ENCODE results near the gene ARHGAP24.

The ARHGAP24 gene

GRCh38 chr4:85774000-85774399 is 299.1 kb downstream of the ARHGAP24 start:
- no peak for DNase-seq
- H3K79me2 ChIP-seq (ENCODE audit: low read length): no peaks in the 10 kb centered on the region
- no peak overlapping the region for H3K27ac ChIP-seq (ENCODE audit: low read length)

GRCh38 chr4:85774489-85774888 is 299.5 kb downstream of the ARHGAP24 start:
- no peak overlapping the region for H3K9ac ChIP-seq (ENCODE audit: low read length)
- no peaks in the 10 kb centered on the region for H3K9me3 ChIP-seq (replicated peaks; ENCODE audit: insufficient read depth, low read length)
- H3K4me1 ChIP-seq (ENCODE audit: low read length): no peaks in the 10 kb centered on the region
- no peak overlapping the region for H2AFZ ChIP-seq (ENCODE audit: low read length)
- H3K4me2 ChIP-seq (ENCODE audit: low read depth, low read length): no peak overlapping the region
- no peaks in the 10 kb centered on the region for H3F3A ChIP-seq (ENCODE audit: insufficient read depth, low read length)
- no peak overlapping the region for H3K27ac ChIP-seq (ENCODE audit: low read length)
- DNase-seq: no peak
- no peaks in the 10 kb centered on the region for H4K20me1 ChIP-seq (ENCODE audit: insufficient read depth, low read length)
- TF ChIP-seq EZH2 (optimal IDR thresholded peaks at IDR 0.05; ENCODE audit: low read depth, low read length): no peak
- no peak for TF ChIP-seq EZH2phosphoT487 (IDR thresholded peaks at IDR 0.05; ENCODE audit: low read length)
- no peak for TF ChIP-seq CTCF (IDR thresholded peaks at IDR 0.05; ENCODE audit: low read length)
- no peaks in the 10 kb centered on the region for H3K36me3 ChIP-seq (replicated peaks; ENCODE audit: insufficient read depth, low read length)
- H3K9me2 ChIP-seq (replicated peaks; ENCODE audit: insufficient read depth, low read length): no peaks in the 10 kb centered on the region
- no peaks in the 10 kb centered on the region for H3K27me3 ChIP-seq (replicated peaks; ENCODE audit: insufficient read depth, low read length)
- H3K4me3 ChIP-seq (ENCODE audit: low read length): no peak overlapping the region
- H3K79me2 ChIP-seq (ENCODE audit: low read length): no peaks in the 10 kb centered on the region

More at GRCh38 chr4:85774000-85774399, 299.1 kb downstream of the ARHGAP24 start:
- H3F3A ChIP-seq (ENCODE audit: insufficient read depth, low read length): no peaks in the 10 kb centered on the region
- no peaks in the 10 kb centered on the region for H3K36me3 ChIP-seq (replicated peaks; ENCODE audit: insufficient read depth, low read length)
- H2AFZ ChIP-seq (ENCODE audit: low read length): no peak overlapping the region
- no peak overlapping the region for H3K4me2 ChIP-seq (ENCODE audit: low read depth, low read length)
- TF ChIP-seq EZH2phosphoT487 (IDR thresholded peaks at IDR 0.05; ENCODE audit: low read length) (no peak), CTCF (IDR thresholded peaks at IDR 0.05; ENCODE audit: low read length) (no peak)
- no peaks in the 10 kb centered on the region for H4K20me1 ChIP-seq (ENCODE audit: insufficient read depth, low read length)
- no peaks in the 10 kb centered on the region for H3K9me3 ChIP-seq (replicated peaks; ENCODE audit: insufficient read depth, low read length)
- H3K9me2 ChIP-seq (replicated peaks; ENCODE audit: insufficient read depth, low read length): no peaks in the 10 kb centered on the region
- no peak overlapping the region for H3K9ac ChIP-seq (ENCODE audit: low read length)
- H3K4me1 ChIP-seq (ENCODE audit: low read length): no peaks in the 10 kb centered on the region
- H3K27me3 ChIP-seq (replicated peaks; ENCODE audit: insufficient read depth, low read length): no peaks in the 10 kb centered on the region
- no peak overlapping the region for H3K4me3 ChIP-seq (ENCODE audit: low read length)

- Histone ChIP-seq H3K9me3 (replicated peaks; ENCODE audit: insufficient read depth, low read length) (no peaks in the 10 kb centered on the region), H2AFZ (ENCODE audit: low read length) (no peak overlapping the region), H3F3A (ENCODE audit: insufficient read depth, low read length) (no peaks in the 10 kb centered on the region), H3K27me3 (replicated peaks; ENCODE audit: insufficient read depth, low read length) (no peaks in the 10 kb centered on the region), H3K4me1 (ENCODE audit: low read length) (no peaks in the 10 kb centered on the region), H3K79me2 (ENCODE audit: low read length) (no peaks in the 10 kb centered on the region), H3K4me2 (ENCODE audit: low read depth, low read length) (no peak overlapping the region), H3K9me2 (replicated peaks; ENCODE audit: insufficient read depth, low read length) (no peaks in the 10 kb centered on the region), H3K4me3 (ENCODE audit: low read length) (no peak overlapping the region), H4K20me1 (ENCODE audit: insufficient read depth, low read length) (no peaks in the 10 kb centered on the region), H3K9ac (ENCODE audit: low read length) (no peak overlapping the region), H3K36me3 (replicated peaks; ENCODE audit: insufficient read depth, low read length) (no peaks in the 10 kb centered on the region), H3K27ac (ENCODE audit: low read length) (no peak overlapping the region)
- DNase-seq: no peak
- TF ChIP-seq EZH2phosphoT487 (IDR thresholded peaks at IDR 0.05; ENCODE audit: low read length) (no peak), CTCF (IDR thresholded peaks at IDR 0.05; ENCODE audit: low read length) (no peak), EZH2 (optimal IDR thresholded peaks at IDR 0.05; ENCODE audit: low read depth, low read length) (no peak)
Observed at GRCh38 chr4:85776096-85776495, 301.1 kb downstream of the ARHGAP24 start.

Data from MM.1S (cell line).